ENCODE measurements around the gene DNM3. TPM values are rescaled to one million over a fixed set of nuclear protein-coding genes. Genes with fewer than 3 reads are reported as not detected.

Gene DNM3
- total RNA-seq, 8 experiments from 2014 or later: 6.1 to 29.1 (median 13.5) TPM

DNA sequence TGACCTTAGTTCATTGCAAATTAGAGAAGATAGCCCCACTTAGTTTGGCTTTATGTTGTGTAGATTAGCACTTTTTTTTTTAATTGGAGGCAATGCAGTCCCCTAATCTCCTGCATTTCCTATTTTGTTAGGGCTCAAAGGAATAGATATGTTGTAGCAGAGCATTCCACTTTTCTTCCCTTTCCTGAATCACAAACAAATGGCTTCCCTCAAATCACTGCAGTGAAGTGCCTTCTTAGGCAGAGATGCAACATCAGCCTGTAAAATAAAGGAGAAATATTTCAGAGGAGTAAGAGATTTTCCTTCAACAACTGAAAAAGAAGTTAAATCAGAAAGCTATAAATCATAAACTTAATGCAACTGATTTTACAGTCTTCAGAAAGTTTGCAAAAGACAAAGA, 307.4 kb downstream of the DNM3 start:
- peaks cover under 1 to 1% of the 10 kb centered on the region in 2 donors for H3K4me1 ChIP-seq (replicated peaks in 1 of 2)
- in situ Hi-C loops (cut with MboI; ENCODE audit: low pct_unique_long_range_greater_than_20kb in 2 of 9, low sequenced_read_pairs in 9 of 9, unreplicated experiment in 9 of 9): loop anchor here in 2 of 9 experiments (25.0 kb wide), 1 partner anchor 239 kb away; no protein-coding TSS in a partner anchor
- H3K4me3 ChIP-seq: no peak overlapping the region
- ATAC-seq (replicated peaks in 6 of 8): no peak
- H3K27ac ChIP-seq: no peak overlapping the region

DNA sequence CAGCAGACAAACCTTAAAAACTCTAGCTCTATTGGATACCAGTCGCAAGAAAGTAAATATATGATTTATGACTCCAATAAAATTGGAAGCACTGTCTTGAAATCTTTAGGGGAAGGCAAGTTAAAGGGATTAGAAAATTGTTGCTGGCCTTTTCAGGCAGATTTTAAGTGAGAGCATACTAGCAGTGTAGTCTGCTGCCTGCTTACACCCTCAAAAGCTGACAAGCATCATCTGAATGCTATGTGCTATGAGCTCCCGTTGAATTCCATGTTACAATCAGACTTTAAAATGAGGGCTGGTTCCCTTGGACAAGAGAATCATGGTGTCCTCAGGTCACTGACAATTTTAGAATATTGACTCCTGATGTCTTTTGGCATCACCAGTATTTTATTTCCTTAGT, 308.0 kb downstream of the DNM3 start:
- ATAC-seq (replicated peaks in 6 of 8): no peak
- Histone ChIP-seq H3K4me3 (no peak overlapping the region), H3K4me1 (replicated peaks in 1 of 2) (no peaks in the 10 kb centered on the region), H3K27ac (no peak overlapping the region)
- WGBS, 10 experiments: 35 to 95% (median 71%) methylated on average over 1 to 2 of the region's 2 CpGs; no CpG with 5 or more reads in 3 of the 10 experiments
- in situ Hi-C loops (cut with MboI; ENCODE audit: low pct_unique_long_range_greater_than_20kb in 2 of 9, low sequenced_read_pairs in 9 of 9, unreplicated experiment in 9 of 9): loop anchor here in 2 of 9 experiments (25.0 kb wide), 1 partner anchor 238 kb away; no protein-coding TSS in a partner anchor

DNA sequence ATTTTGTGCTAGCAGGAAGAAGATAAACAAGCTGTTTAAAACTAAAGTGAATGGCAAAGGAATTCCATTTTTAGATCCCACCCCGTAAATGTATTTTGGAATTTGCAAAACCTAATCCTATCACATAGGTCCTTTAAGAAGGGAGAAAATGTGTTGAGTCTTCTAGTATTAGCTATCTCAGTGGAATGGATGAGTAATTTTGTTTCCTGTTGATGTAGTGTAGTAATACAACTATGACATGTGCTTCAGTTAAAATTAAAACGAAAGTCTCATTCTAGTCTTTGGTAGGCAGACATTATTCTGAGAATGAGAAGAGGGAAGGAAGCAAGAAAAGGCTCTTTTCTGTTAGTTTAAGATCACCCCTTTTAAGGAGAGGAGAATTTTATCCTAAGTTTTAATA, 313.3 kb downstream of the DNM3 start:
- WGBS, 10 experiments: 0 to 100% (median 89%) methylated on average over 1 to 2 of the region's 2 CpGs; no CpG with 5 or more reads in 1 of the 10 experiments
- in situ Hi-C loops (cut with MboI; ENCODE audit: low pct_unique_long_range_greater_than_20kb in 2 of 9, low sequenced_read_pairs in 9 of 9, unreplicated experiment in 9 of 9): no loop called here
- Histone ChIP-seq H3K4me3 (no peak overlapping the region), H3K27ac (no peak overlapping the region), H3K4me1 (replicated peaks in 1 of 2) (no peaks in the 10 kb centered on the region)
- peak in 3 of 8 experiments; percentile 13 to 90 (median 75) for ATAC-seq (replicated peaks in 6 of 8)

DNA sequence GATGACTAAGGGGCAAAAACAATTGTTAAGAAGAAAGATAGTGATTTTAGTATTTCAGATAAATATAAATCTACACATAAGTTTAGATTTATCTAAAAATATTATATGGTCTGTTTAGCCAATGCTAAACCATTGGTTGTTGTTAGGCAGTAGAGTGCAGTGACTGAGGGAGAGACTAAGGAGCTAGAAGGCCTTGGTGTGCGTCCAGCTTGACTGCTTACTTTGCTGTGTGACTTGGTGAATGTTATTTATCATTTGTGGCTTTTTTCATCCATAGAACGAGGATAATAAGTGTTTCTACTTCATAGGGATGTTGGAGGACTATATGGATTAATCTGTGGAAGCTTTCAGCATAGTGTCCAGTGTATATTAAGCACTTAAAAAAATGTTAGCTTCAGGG, 314.5 kb downstream of the DNM3 start:
- H3K4me1 ChIP-seq (replicated peaks in 1 of 2): no peaks in the 10 kb centered on the region
- 38 to 85% (median 79%) methylated on average over 1 to 2 of the region's 2 CpGs; no CpG with 5 or more reads in 1 of the 10 experiments for whole genome bisulfite sequencing, 10 experiments
- no peak overlapping the region for H3K4me3 ChIP-seq
- in situ Hi-C loops (cut with MboI; ENCODE audit: low pct_unique_long_range_greater_than_20kb in 2 of 9, low sequenced_read_pairs in 9 of 9, unreplicated experiment in 9 of 9): no loop called here
- no peak overlapping the region for H3K27ac ChIP-seq
- ATAC-seq (replicated peaks in 6 of 8): no peak

DNA sequence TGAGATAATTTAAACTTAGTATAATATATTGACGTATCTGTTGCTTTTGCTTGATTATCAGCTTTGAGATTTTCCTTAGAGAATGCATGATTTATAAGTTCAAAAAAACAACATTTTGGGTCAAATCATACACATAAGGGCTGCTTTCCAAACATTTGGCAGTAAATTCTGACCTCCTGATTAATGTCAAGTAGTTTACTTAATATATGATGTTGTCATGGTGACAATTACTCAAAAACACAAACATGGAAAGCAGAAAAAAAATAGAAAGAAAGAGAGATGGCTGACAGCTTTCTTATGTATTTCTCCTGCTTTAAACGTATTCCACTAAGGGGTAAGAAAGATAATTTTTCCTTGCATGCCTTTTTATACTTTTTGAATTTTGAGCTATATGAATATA, 320.9 kb downstream of the DNM3 start:
- Histone ChIP-seq H3K27ac (no peak overlapping the region), H3K4me1 (replicated peaks in 1 of 2) (no peaks in the 10 kb centered on the region), H3K4me3 (no peak overlapping the region)
- in situ Hi-C loops (cut with MboI; ENCODE audit: low pct_unique_long_range_greater_than_20kb in 2 of 9, low sequenced_read_pairs in 9 of 9, unreplicated experiment in 9 of 9): no loop called here
- 30 to 100% (median 77%) methylated on average over 1 to 2 of the region's 2 CpGs for WGBS, 10 experiments
- ATAC-seq (replicated peaks in 6 of 8): no peak

DNA sequence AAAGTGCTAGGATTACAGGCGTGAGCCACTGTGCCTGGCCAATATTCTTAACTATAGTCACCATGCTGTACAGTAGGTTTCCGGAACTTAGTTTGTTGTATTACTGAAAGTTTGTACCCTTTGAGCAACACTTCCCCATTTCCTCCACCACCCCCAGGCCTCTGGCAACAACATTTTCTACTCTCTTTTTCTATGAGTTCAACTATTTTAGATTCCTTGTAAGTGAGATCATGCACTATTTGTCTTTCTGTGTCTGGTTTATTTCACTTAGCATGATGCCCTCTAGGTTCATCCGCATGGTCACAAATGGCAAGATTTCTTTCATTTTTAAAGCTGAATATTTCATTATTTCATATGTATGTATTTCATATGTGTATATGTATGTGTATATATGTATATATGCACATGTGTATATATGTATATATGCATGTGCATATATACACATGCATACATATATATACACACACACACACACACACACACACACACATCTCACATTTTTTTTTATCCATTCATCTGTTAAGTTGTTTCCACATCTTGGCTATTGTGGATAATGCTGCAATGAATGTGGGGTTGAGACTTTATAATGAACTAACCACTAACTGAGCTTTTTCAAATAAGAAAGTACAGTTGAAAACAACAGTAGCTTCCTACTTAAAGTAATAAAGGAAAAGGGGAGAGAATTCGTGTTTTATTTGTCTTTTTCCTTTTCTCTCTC, 322.4 kb downstream of the DNM3 start:
- in situ Hi-C loops (cut with MboI; ENCODE audit: low pct_unique_long_range_greater_than_20kb in 2 of 9, low sequenced_read_pairs in 9 of 9, unreplicated experiment in 9 of 9): no loop called here
- WGBS, 10 experiments: 71 to 100% (median 87%) methylated on average over 1 to 4 of the region's 4 CpGs
- Histone ChIP-seq H3K4me1 (replicated peaks in 1 of 2) (no peaks in the 10 kb centered on the region), H3K4me3 (no peak overlapping the region), H3K27ac (no peak overlapping the region)
- peak in 2 of 8 experiments; percentile 31 to 69 for ATAC-seq (replicated peaks in 6 of 8)

DNA sequence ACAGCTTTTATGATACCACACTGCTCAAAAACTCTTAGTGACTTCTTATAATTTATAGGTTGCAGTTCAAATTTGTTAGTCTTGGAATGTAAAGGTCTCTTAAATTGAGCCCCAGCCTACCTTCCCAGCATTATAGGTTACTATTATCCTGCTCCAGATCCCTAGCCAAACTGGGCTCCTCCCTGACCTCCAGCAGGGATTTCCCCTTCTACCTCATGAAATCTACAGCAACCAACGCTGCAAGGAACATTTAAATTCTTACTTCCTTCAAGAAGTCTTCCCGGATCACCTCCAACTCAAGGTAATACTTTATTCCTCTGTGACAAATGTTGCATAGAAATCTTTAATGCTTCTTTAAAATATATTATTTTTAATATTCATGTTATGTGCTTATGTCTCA, 324.1 kb downstream of the DNM3 start:
- in situ Hi-C loops (cut with MboI; ENCODE audit: low pct_unique_long_range_greater_than_20kb in 2 of 9, low sequenced_read_pairs in 9 of 9, unreplicated experiment in 9 of 9): no loop called here
- no peak overlapping the region for H3K4me3 ChIP-seq
- 29 to 89% (median 73%) methylated on average over 1 to 2 of the region's 2 CpGs for WGBS, 10 experiments
- no peaks in the 10 kb centered on the region for H3K4me1 ChIP-seq (replicated peaks in 1 of 2)
- ATAC-seq (replicated peaks in 6 of 8): no peak
- H3K27ac ChIP-seq: no peak overlapping the region

DNA sequence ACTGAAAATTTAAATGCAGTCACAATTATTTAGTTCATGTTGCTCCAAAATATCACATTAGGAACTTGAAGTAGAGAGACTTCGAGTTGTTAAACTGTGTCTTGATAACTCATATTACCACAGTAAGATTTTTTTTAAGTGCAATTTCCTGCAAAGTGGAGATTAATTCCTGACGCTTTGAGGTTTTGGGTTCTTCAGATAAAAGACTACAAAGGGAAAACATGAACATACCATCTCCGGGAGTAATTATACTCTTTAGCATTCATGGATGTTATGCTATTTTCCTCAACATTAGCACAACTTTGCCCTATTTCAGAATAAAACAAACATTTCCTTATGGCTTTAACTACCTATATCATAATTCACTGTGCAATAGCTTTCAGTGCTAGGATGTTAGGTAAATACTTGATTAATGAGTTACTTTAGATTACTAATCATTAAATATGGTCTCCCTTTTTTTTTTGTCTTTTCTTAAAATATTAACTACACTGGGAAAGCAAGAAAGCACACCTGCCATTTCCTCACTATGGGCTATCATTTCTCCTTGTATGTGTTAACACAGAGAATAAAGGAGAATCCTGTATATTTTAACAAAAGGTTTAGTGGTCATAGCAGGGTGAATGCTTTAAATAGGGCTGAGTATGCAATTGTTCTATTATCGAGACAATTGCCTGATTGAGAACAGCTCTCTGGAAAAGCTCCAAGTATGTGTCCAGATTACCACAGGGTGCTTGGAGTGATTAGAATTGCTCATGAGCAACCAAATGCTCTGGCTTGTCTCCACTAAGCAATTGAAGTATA, 326.7 kb downstream of the DNM3 start:
- in situ Hi-C loops (cut with MboI; ENCODE audit: low pct_unique_long_range_greater_than_20kb in 2 of 9, low sequenced_read_pairs in 9 of 9, unreplicated experiment in 9 of 9): no loop called here
- WGBS, 10 experiments: 11 to 66% (median 49%) methylated on average over 2 to 4 of the region's 4 CpGs; no CpG with 5 or more reads in 1 of the 10 experiments
- Histone ChIP-seq H3K27ac (no peak overlapping the region), H3K4me1 (replicated peaks in 1 of 2) (no peaks in the 10 kb centered on the region), H3K4me3 (no peak overlapping the region)
- peak in 5 of 8 experiments; percentile 21 to 57 (median 38) for ATAC-seq (replicated peaks in 6 of 8)

DNA sequence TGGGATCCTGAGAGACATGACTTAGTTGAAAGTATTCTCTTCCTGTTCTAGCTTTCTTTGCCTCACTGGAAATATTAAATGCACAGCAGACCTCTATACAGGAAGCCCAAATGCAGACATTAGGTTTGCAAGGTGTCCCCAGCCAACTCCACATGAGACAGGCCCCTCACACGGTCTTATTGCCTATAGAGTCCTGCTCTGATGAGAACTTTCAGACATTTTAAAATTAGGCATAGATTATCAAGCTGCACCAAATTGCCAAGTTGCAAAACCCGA, 327.2 kb downstream of the DNM3 start:
- no peak for ATAC-seq (replicated peaks in 6 of 8)
- H3K4me3 ChIP-seq: no peak overlapping the region
- in situ Hi-C loops (cut with MboI; ENCODE audit: low pct_unique_long_range_greater_than_20kb in 2 of 9, low sequenced_read_pairs in 9 of 9, unreplicated experiment in 9 of 9): no loop called here
- 29 to 100% (median 85%) methylated on average over 1 to 2 of the region's 2 CpGs; no CpG with 5 or more reads in 3 of the 10 experiments for WGBS, 10 experiments
- no peak overlapping the region for H3K27ac ChIP-seq
- no peaks in the 10 kb centered on the region for H3K4me1 ChIP-seq (replicated peaks in 1 of 2)

DNA sequence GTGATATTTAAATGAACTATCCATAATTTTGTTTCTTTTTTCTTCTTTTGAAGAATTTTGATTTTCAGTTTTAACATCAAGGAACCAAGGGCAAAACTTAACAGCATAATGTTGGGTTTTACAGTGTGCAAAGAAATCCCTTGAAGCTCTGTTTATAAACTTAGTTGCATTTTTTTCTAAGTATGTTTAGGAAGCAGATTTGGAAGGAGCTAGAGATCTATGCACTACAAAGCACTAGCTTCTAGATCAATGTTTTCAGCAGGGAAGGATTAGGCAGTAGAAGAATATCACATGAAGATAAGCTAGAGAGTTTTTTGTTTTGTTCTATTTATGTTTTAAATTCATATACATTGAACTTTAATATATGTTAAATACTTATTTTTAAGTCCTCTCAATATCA, 328.5 kb downstream of the DNM3 start:
- in situ Hi-C loops (cut with MboI; ENCODE audit: low pct_unique_long_range_greater_than_20kb in 2 of 9, low sequenced_read_pairs in 9 of 9, unreplicated experiment in 9 of 9): no loop called here
- Histone ChIP-seq H3K27ac (no peak overlapping the region), H3K4me3 (no peak overlapping the region), H3K4me1 (replicated peaks in 1 of 2) (no peaks in the 10 kb centered on the region)
- no peak for ATAC-seq (replicated peaks in 6 of 8)

DNA sequence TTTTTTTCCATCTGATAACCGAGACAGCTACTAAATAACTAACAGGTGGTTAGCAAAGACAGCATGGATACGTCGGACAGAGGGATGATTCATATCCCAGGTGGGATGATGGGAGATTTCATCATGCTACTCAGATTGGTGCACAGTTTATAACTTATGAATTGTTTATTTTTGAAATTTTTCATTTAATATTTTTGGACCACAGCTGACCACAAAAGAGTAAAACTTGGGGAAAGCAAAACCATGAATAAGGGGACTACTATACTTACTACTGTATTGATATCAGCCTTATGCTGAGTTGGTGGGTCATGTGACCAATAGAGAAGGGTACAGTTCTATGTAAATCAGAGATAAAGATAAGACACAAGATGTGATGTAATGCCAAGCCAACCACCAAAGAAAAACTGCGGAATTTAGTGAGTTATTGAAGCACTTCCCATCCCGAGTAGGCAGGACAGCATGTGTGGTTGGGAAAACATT, 331.1 kb downstream of the DNM3 start:
- 61 to 100% (median 89%) methylated on average over 2 to 5 of the region's 5 CpGs; no CpG with 5 or more reads in 2 of the 10 experiments for WGBS, 10 experiments

DNA sequence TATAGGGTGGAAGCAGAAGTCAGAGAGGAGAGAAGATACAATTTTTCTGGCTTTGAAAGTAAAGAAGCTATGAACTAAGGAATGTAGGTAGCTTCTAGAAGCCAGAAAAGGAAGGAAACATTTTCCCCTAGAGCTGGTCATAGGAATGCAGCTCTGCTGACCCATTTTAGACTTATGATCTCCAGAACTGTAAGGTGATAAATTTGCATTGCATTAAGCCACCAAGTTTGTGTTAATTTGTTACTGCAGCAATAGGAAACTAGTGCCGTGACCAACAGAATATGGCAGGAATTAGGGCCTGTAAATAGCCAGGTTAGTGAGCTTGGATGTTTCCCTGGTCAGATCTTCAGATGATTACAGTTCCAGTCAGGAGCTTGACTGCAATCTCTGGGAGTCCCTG, 334.9 kb downstream of the DNM3 start:
- Histone ChIP-seq H3K27ac (no peak overlapping the region), H3K4me3 (no peak overlapping the region), H3K4me1 (replicated peaks in 1 of 2) (no peaks in the 10 kb centered on the region)
- WGBS, 10 experiments: 67 to 100% (median 92%) methylated on average over 1 of the region's 1 CpG; no CpG with 5 or more reads in 3 of the 10 experiments
- in situ Hi-C loops (cut with MboI; ENCODE audit: low pct_unique_long_range_greater_than_20kb in 2 of 9, low sequenced_read_pairs in 9 of 9, unreplicated experiment in 9 of 9): no loop called here
- ATAC-seq (replicated peaks in 6 of 8): no peak

More for the DNA sequence above, 331.1 kb downstream of the DNM3 start:
- ATAC-seq (replicated peaks in 6 of 8): no peak
- H3K4me1 ChIP-seq (replicated peaks in 1 of 2): no peaks in the 10 kb centered on the region
- no peak overlapping the region for H3K27ac ChIP-seq
- in situ Hi-C loops (cut with MboI; ENCODE audit: low pct_unique_long_range_greater_than_20kb in 2 of 9, low sequenced_read_pairs in 9 of 9, unreplicated experiment in 9 of 9): no loop called here
- no peak overlapping the region for H3K4me3 ChIP-seq

DNA sequence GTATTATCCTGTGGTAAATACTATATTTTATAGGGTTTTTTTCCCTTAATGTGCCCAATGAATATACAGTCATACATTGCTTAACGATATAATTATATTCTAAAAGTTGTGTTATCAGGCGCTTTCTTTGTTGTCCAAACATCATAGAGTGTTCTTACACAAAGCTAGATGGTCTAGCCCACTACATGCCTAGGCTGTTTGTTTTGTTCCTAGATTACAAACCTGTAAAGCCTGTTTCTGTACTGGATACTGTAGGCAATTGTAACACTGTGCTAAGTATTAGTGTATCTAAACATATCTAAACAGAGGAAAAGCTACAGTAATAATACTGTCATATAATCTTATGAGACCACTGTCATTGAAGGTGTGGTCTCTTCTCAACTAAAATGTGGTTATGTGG, 336.6 kb downstream of the DNM3 start:
- no peak overlapping the region for H3K27ac ChIP-seq
- in situ Hi-C loops (cut with MboI; ENCODE audit: low pct_unique_long_range_greater_than_20kb in 2 of 9, low sequenced_read_pairs in 9 of 9, unreplicated experiment in 9 of 9): no loop called here
- no peak for ATAC-seq (replicated peaks in 6 of 8)
- no peak overlapping the region for H3K4me3 ChIP-seq
- WGBS, 10 experiments: 33 to 100% (median 97%) methylated on average over 1 to 2 of the region's 2 CpGs; no CpG with 5 or more reads in 1 of the 10 experiments
- no peaks in the 10 kb centered on the region for H3K4me1 ChIP-seq (replicated peaks in 1 of 2)

Data from motor neuron (in vitro differentiated cells).